Measurements from ENCODE around the gene SUPT6H. TPM values are rescaled to one million over a fixed set of nuclear protein-coding genes. Genes with fewer than 3 reads are reported as not detected.

The SUPT6H gene
- total and polyA plus RNA-seq, 3 donors from 2014 or later, result 64.8 to 129 (median 121) TPM

DNA sequence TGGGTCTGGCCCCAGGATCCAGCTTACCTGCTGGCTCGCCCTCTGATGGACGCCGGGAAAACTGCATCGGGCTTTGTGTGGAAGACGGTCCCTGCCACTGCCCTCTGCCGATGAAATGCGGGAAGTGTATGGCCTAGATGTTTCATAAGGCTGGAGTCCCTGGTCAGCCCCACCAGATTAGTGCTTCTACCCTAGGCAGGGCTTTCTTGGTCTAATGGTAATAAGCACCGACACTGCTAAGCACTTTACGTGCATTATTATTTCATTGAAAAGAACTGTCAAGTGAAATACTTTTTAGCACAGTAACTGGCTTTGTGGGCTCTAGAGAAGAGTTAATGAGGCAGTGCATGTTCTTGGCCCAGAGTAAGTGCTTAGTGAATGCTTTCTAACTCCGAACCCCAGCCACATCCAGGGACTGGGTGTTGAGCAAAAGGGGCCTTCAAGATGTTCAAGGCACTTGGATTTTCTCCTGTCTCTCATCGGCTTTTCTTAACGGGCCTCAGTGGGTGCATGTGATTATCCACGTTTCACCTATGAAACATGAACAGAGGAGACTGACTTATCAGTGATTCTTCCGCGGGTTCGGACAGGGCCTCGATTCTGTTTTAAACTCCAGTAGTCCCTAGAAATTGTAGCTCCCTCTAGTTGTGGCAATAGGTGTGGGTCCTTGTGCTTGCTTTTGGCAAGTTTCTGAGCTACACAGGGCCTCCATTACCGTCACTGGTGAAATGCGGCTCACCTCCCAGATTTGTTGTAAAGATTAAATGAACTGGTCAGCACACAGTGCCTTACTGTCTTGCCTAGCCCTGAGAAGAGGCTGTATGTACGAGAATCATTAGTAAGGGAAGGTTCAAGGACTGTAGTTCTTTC is 88.4 kb downstream of the SUPT6H start:
- TF ChIP-seq, protein P1, sequence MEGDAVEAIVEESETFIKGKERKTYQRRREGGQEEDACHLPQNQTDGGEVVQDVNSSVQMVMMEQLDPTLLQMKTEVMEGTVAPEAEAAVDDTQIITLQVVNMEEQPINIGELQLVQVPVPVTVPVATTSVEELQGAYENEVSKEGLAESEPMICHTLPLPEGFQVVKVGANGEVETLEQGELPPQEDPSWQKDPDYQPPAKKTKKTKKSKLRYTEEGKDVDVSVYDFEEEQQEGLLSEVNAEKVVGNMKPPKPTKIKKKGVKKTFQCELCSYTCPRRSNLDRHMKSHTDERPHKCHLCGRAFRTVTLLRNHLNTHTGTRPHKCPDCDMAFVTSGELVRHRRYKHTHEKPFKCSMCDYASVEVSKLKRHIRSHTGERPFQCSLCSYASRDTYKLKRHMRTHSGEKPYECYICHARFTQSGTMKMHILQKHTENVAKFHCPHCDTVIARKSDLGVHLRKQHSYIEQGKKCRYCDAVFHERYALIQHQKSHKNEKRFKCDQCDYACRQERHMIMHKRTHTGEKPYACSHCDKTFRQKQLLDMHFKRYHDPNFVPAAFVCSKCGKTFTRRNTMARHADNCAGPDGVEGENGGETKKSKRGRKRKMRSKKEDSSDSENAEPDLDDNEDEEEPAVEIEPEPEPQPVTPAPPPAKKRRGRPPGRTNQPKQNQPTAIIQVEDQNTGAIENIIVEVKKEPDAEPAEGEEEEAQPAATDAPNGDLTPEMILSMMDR (IDR thresholded peaks at IDR 0.05), result peak; percentile 97 to 99 (median 97)
- TF ChIP-seq POLR2A (IDR thresholded peaks at IDR 0.05), result no peak
- intact Hi-C loops (cut with DNase I; ENCODE audit: low total_unique reads), result loop anchor here (10.0 kb wide), 1 partner anchor 164 kb away; no protein-coding TSS in a partner anchor
- DNase-seq, result peak; percentile 97
- Histone ChIP-seq H3K9me3 (no peaks in the 10 kb centered on the region), H3K4me1 (peaks cover 29% of the 10 kb centered on the region), H3K36me3 (ENCODE audit: low read depth, missing control alignments) (no peaks in the 10 kb centered on the region), H3K27ac (peak overlapping the region in 1 of 2 donors; percentile 15), H3K4me3 (no peak overlapping the region), H3K27me3 (no peaks in the 10 kb centered on the region)
- 40 to 49% methylated on average over 17 to 20 of the region's 20 CpGs for WGBS, 2 donors

DNA sequence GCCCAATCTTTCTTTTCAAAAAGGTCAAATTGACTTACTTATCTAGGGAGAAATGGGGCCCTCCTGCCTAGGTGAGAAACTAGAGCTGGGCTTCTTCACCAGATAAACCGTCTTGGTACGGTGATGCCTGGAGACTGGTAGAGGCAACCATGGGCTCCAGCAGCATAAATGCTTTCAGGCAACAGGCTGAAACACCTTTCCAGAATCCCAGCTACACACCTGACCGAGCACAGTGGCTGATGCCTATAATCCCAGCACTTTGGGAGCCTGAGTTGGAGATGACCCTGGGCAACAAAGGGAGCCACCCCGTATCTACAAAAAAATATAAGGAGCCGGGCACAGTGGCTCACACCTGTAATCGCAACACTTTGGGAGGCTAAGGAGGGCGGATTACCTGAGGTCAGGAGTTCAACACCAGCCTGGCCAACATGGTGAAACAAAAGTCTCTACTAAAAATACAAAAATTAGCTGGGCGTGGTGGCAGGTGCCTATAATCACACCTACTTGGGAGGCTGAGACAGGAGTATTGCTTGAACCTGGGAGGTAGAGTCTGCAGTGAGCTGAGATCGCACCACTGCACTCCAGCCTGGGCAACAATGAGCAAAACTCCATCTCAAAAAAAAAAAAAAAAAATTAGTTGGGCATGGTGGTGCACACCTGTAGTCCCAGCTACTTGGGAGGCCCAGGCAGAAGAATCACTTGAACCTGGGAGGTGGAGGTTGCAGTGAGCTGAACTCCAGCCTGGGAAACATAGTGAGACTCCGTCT is 89.8 kb downstream of the SUPT6H start:
- 94 to 96% methylated on average over 10 of the region's 10 CpGs for WGBS, 2 donors
- no peaks in the 10 kb centered on the region for H3K27me3 ChIP-seq
- no peak overlapping the region for H3K27ac ChIP-seq
- TF ChIP-seq POLR2A (IDR thresholded peaks at IDR 0.05), result no peak
- TF ChIP-seq, protein P1 (IDR thresholded peaks at IDR 0.05), result no peak
- H3K36me3 ChIP-seq (ENCODE audit: low read depth, missing control alignments), result no peaks in the 10 kb centered on the region
- H3K4me3 ChIP-seq, result no peak overlapping the region
- H3K4me1 ChIP-seq, result peaks cover 15% of the 10 kb centered on the region
- no peaks in the 10 kb centered on the region for H3K9me3 ChIP-seq
- DNase-seq, result no peak
- intact Hi-C loops (cut with DNase I; ENCODE audit: low total_unique reads), result loop anchor here (10.0 kb wide), 1 partner anchor 163 kb away; no protein-coding TSS in a partner anchor

Small RNA genes lying within 50 kb of the gene (small RNA-seq; reads per million reads assigned to genes)
- gene SNORD42A (0 reads per million in 2 donors), gene SNORD42B (0 reads per million in 2 donors), gene SNORD4A (0 reads per million in 2 donors), gene SNORD4B (0 reads per million in 2 donors)

Other genes starting within 250 kb of the SUPT6H start
- gene SLC13A2, start 188.6 kb upstream of the SUPT6H start, total RNA-seq, result under 1 TPM; 0.79 to 0.93 TPM
- gene SLC13A2, start 188.6 kb upstream of the SUPT6H start, polyA plus RNA-seq (ENCODE audit: insufficient read depth, low read depth, low replicate concordance), result 0.44 TPM
- gene FOXN1, start 155.9 kb upstream of the SUPT6H start, total RNA-seq, result under 1 TPM; 0.24 to 0.50 TPM
- gene FOXN1, start 155.9 kb upstream of the SUPT6H start, polyA plus RNA-seq (ENCODE audit: insufficient read depth, low read depth, low replicate concordance), result 0.69 TPM
- 100 to 1,000 TPM; 175 to 180 TPM for gene UNC119, start 109.6 kb upstream of the SUPT6H start, total RNA-seq
- gene UNC119, start 109.6 kb upstream of the SUPT6H start, polyA plus RNA-seq (ENCODE audit: insufficient read depth, low read depth, low replicate concordance), result 94.9 TPM
- 100 to 1,000 TPM in 1 of 2 donors, 10 to 100 TPM in 1; 92.4 to 124 TPM for gene PIGS, start 90.7 kb upstream of the SUPT6H start, total RNA-seq
- gene PIGS, start 90.7 kb upstream of the SUPT6H start, polyA plus RNA-seq (ENCODE audit: insufficient read depth, low read depth, low replicate concordance), result 57.7 TPM
- 10 to 100 TPM; 30.7 to 65.8 TPM for gene ALDOC, start 85.3 kb upstream of the SUPT6H start, total RNA-seq
- gene ALDOC, start 85.3 kb upstream of the SUPT6H start, polyA plus RNA-seq (ENCODE audit: insufficient read depth, low read depth, low replicate concordance), result 29.2 TPM
- 100 to 1,000 TPM in 1 of 2 donors, 10 to 100 TPM in 1; 79.4 to 116 TPM for gene SPAG5, start 63.2 kb upstream of the SUPT6H start, total RNA-seq
- 232 TPM for gene SPAG5, start 63.2 kb upstream of the SUPT6H start, polyA plus RNA-seq (ENCODE audit: insufficient read depth, low read depth, low replicate concordance)
- 10 to 100 TPM; 38.0 to 41.7 TPM for gene RSKR, start 48.0 kb upstream of the SUPT6H start, total RNA-seq
- gene RSKR, start 48.0 kb upstream of the SUPT6H start, polyA plus RNA-seq (ENCODE audit: insufficient read depth, low read depth, low replicate concordance), result 18.1 TPM
- 100 to 1,000 TPM; 128 to 147 TPM for gene BLTP2, start 17.0 kb upstream of the SUPT6H start, total RNA-seq
- gene BLTP2, start 17.0 kb upstream of the SUPT6H start, polyA plus RNA-seq (ENCODE audit: insufficient read depth, low read depth, low replicate concordance), result 84.7 TPM
- gene SDF2, start 299 bp upstream of the SUPT6H start, total RNA-seq, result 10 to 100 TPM; 59.7 to 65.0 TPM
- gene SDF2, start 299 bp upstream of the SUPT6H start, polyA plus RNA-seq (ENCODE audit: insufficient read depth, low read depth, low replicate concordance), result 64.6 TPM
- gene PROCA1, start 49.7 kb downstream of the SUPT6H start, total RNA-seq, result 100 to 1,000 TPM in 1 of 2 donors, 10 to 100 TPM in 1; 90.2 to 322 TPM
- 286 TPM for gene PROCA1, start 49.7 kb downstream of the SUPT6H start, polyA plus RNA-seq (ENCODE audit: insufficient read depth, low read depth, low replicate concordance)
- 10 to 100 TPM; 30.4 to 47.3 TPM for gene RAB34, start 55.7 kb downstream of the SUPT6H start, total RNA-seq
- gene RAB34, start 55.7 kb downstream of the SUPT6H start, polyA plus RNA-seq (ENCODE audit: insufficient read depth, low read depth, low replicate concordance), result 42.1 TPM
- gene RPL23A, start 57.8 kb downstream of the SUPT6H start, total RNA-seq, result 100 to 1,000 TPM; 200 to 343 TPM
- 757 TPM for gene RPL23A, start 57.8 kb downstream of the SUPT6H start, polyA plus RNA-seq (ENCODE audit: insufficient read depth, low read depth, low replicate concordance)
- gene TLCD1, start 64.0 kb downstream of the SUPT6H start, total RNA-seq, result 1 to 10 TPM; 4.2 to 8.6 TPM
- 18.0 TPM for gene TLCD1, start 64.0 kb downstream of the SUPT6H start, polyA plus RNA-seq (ENCODE audit: insufficient read depth, low read depth, low replicate concordance)
- gene NEK8, start 66.6 kb downstream of the SUPT6H start, total RNA-seq, result 10 to 100 TPM; 10.1 to 10.7 TPM
- gene NEK8, start 66.6 kb downstream of the SUPT6H start, polyA plus RNA-seq (ENCODE audit: insufficient read depth, low read depth, low replicate concordance), result 7.3 TPM
- gene TRAF4, start 81.8 kb downstream of the SUPT6H start, total RNA-seq, result 10 to 100 TPM; 35.3 to 47.2 TPM
- 33.1 TPM for gene TRAF4, start 81.8 kb downstream of the SUPT6H start, polyA plus RNA-seq (ENCODE audit: insufficient read depth, low read depth, low replicate concordance)
- 10 to 100 TPM; 69.6 to 74.5 TPM for gene FAM222B, start 180.6 kb downstream of the SUPT6H start, total RNA-seq
- 84.5 TPM for gene FAM222B, start 180.6 kb downstream of the SUPT6H start, polyA plus RNA-seq (ENCODE audit: insufficient read depth, low read depth, low replicate concordance)
- 10 to 100 TPM; 61.1 to 75.2 TPM for gene ERAL1, start 192.8 kb downstream of the SUPT6H start, total RNA-seq
- gene ERAL1, start 192.8 kb downstream of the SUPT6H start, polyA plus RNA-seq (ENCODE audit: insufficient read depth, low read depth, low replicate concordance), result 54.8 TPM
- 10 to 100 TPM; 20.9 to 31.3 TPM for gene FLOT2, start 235.5 kb downstream of the SUPT6H start, total RNA-seq
- 33.2 TPM for gene FLOT2, start 235.5 kb downstream of the SUPT6H start, polyA plus RNA-seq (ENCODE audit: insufficient read depth, low read depth, low replicate concordance)
- gene DHRS13, start 240.9 kb downstream of the SUPT6H start, total RNA-seq, result 10 to 100 TPM; 14.9 to 18.6 TPM
- 8.7 TPM for gene DHRS13, start 240.9 kb downstream of the SUPT6H start, polyA plus RNA-seq (ENCODE audit: insufficient read depth, low read depth, low replicate concordance)

All from testis (tissue), 3 donors.